Right renal pelvis (tissue), 4 donors: ENCODE data around the gene TAAR1. TPM values are rescaled to one million over a fixed set of nuclear protein-coding genes. Genes with fewer than 3 reads are reported as not detected.
"Not testable (repeated sequence)": the region's sequence is repeated elsewhere in the genome, so short reads cannot be mapped to it uniquely, and the experiment has no call there.

Source experiments
- DNase-seq, 4 donors: peaks; one replicate each; pipeline ENCODE4 v3.0.0-alpha.2; 2013; ENCODE audit warnings: low read depth in 4 of 4, low spot score in 3 of 4, missing footprints in 1 of 4
- polyA plus RNA-seq, 4 donors: library from polyadenylated mRNA; unstranded; fragments of 120-200 nt; gene quantifications; one replicate each; pipeline ENCODE4 v1.2.1, GENCODE V29; 2013; ENCODE audit not compliant: insufficient read length in 4 of 4

The TAAR1 gene
- polyA plus RNA-seq, 4 donors: 0.17 to 0.21 TPM; not detected in 2

GRCh38 chr6:132664309-132665034 lies 5.5 kb upstream of the TAAR1 start:
- no peak for DNase-seq

GRCh38 chr6:132663661-132664060 lies 4.7 kb upstream of the TAAR1 start:
- no peak for DNase-seq

- DNase-seq: no peak
Measured at GRCh38 chr6:132661906-132662305, 2.9 kb upstream of the TAAR1 start.

- DNase-seq: no peak
Measured at GRCh38 chr6:132651062-132651461, 7.9 kb downstream of the TAAR1 start.

- DNase-seq: no peak
Measured at GRCh38 chr6:132650429-132650828, 8.6 kb downstream of the TAAR1 start.

- no peak for DNase-seq
Measured at GRCh38 chr6:132648828-132649227, 10.2 kb downstream of the TAAR1 start.

GRCh38 chr6:132648356-132648755 lies 10.6 kb downstream of the TAAR1 start:
- no peak for DNase-seq

- no peak for DNase-seq
Measured at GRCh38 chr6:132643547-132643946, 15.4 kb downstream of the TAAR1 start.

GRCh38 chr6:132637135-132637534 lies 21.8 kb downstream of the TAAR1 start:
- not testable (repeated sequence) for DNase-seq

GRCh38 chr6:132635906-132636305 lies 23.1 kb downstream of the TAAR1 start:
- DNase-seq: not testable (repeated sequence)

- DNase-seq: not testable (repeated sequence)
Measured at GRCh38 chr6:132635288-132635687, 23.7 kb downstream of the TAAR1 start.

GRCh38 chr6:132634796-132635195 lies 24.2 kb downstream of the TAAR1 start:
- no peak for DNase-seq

- DNase-seq: no peak
Measured at GRCh38 chr6:132633362-132633761, 25.6 kb downstream of the TAAR1 start.

GRCh38 chr6:132624175-132624574 lies 34.8 kb downstream of the TAAR1 start, which contains the start of gene TAAR2:
TSS of gene TAAR2 (minus strand) at chr6:132624275. CDS start at chr6:132624275, 0 bp downstream.
- DNase-seq: no peak

GRCh38 chr6:132623106-132623845 lies 35.7 kb downstream of the TAAR1 start:
- DNase-seq: no peak

GRCh38 chr6:132616677-132617076 lies 42.3 kb downstream of the TAAR1 start:
- no peak for DNase-seq

- DNase-seq: no peak
Measured at GRCh38 chr6:132614554-132614953, 44.4 kb downstream of the TAAR1 start.

- no peak for DNase-seq
Measured at GRCh38 chr6:132612449-132613108, 46.4 kb downstream of the TAAR1 start.

GRCh38 chr6:132611616-132612015 lies 47.4 kb downstream of the TAAR1 start:
- DNase-seq: no peak

GRCh38 chr6:132607544-132608233 lies 51.3 kb downstream of the TAAR1 start:
- no peak for DNase-seq

GRCh38 chr6:132604635-132605152 lies 54.3 kb downstream of the TAAR1 start:
- no peak for DNase-seq
